22Rv1 (cell line): ENCODE measurements around the gene THAP8.

ENCODE experiments used
- ZFX ChIP-seq: fragments of 450-650 bp; IDR thresholded peaks from 2 replicates; pipeline ENCODE4 v1.6.1; 2017; ENCODE audit warnings: antibody characterized with exemption, borderline replicate concordance
- TF ChIP-seq, protein P1 (sequence below): fragments of 450-650 bp; IDR thresholded peaks from 2 replicates; pipeline ENCODE4 v1.5.1; 2017; ENCODE audit warnings: mild to moderate bottlenecking

DNA sequence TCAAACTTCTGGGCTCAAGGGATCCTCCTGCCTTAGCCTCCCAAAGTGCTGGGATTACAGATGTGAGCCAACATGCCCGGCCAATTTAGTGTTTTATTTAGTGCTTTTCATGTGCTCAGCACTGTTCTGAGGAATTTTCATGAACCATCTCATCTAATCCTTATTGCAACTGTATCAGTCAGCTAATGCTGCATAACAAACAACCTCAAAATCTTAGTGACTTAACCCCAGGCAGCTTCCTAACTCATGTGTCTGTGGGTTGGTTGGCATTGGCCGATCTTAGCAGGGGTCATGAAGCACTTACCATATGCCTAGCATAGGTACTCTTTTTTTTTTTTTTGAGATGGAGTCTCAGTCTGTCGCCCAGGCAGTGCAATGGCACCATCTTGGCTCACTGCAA, 65.3 kb downstream of the THAP8 start:
- TF ChIP-seq, protein P1, sequence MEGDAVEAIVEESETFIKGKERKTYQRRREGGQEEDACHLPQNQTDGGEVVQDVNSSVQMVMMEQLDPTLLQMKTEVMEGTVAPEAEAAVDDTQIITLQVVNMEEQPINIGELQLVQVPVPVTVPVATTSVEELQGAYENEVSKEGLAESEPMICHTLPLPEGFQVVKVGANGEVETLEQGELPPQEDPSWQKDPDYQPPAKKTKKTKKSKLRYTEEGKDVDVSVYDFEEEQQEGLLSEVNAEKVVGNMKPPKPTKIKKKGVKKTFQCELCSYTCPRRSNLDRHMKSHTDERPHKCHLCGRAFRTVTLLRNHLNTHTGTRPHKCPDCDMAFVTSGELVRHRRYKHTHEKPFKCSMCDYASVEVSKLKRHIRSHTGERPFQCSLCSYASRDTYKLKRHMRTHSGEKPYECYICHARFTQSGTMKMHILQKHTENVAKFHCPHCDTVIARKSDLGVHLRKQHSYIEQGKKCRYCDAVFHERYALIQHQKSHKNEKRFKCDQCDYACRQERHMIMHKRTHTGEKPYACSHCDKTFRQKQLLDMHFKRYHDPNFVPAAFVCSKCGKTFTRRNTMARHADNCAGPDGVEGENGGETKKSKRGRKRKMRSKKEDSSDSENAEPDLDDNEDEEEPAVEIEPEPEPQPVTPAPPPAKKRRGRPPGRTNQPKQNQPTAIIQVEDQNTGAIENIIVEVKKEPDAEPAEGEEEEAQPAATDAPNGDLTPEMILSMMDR: no peak
- no peak for TF ChIP-seq ZFX
